ENCODE measurements around the gene EMILIN3.
"Not testable (repeated sequence)": the region's sequence is repeated elsewhere in the genome, so short reads cannot be mapped to it uniquely, and the experiment has no call there.

Gene EMILIN3

GRCh38 chr20:41316602-41317545, 49.7 kb downstream of the EMILIN3 start:
- no peak for DNase-seq

- DNase-seq = no peak
These were observed 50.6 kb downstream of the EMILIN3 start for GRCh38 chr20:41316051-41316450.

GRCh38 chr20:41314386-41314785, 52.2 kb downstream of the EMILIN3 start:
- no peak for DNase-seq

- not testable (repeated sequence) for DNase-seq
These were observed 54.6 kb downstream of the EMILIN3 start for GRCh38 chr20:41312009-41312408.
